B cell (primary cell): ENCODE data around the gene ST6GALNAC2. TPM values are rescaled to one million over a fixed set of nuclear protein-coding genes. Genes with fewer than 3 reads are reported as not detected.

Source experiments
- ATAC-seq: fragments of 200-7000 bp; cut with Tn5 transposase; one replicate; pipeline ENCODE4 v1.10.0; 2021; ENCODE audit warnings: low read depth, mild to moderate bottlenecking, moderate number of reproducible peaks, moderate library complexity
- CTCF ChIA-PET: fragments of 350-600 bp; sonication (Branson Sonifier 250); formaldehyde crosslinking; loops from one replicate; lab custom pipeline; 2021; ENCODE audit warnings: antibody characterized with exemption, inconsistent platforms; lab: Charles Lee
- POLR2A ChIA-PET: fragments of 350-600 bp; sonication (Branson Sonifier 250); formaldehyde crosslinking; loops from one replicate; lab custom pipeline; 2021; ENCODE audit warnings: antibody characterized with exemption; lab: Charles Lee
- DNase-seq: peaks from one replicate; pipeline ENCODE4 v3.0.0; 2013
- H2AFZ ChIP-seq: 2 replicates; pipeline ENCODE4 v1.6.1; 2012; ENCODE audit warnings: mild to moderate bottlenecking, low read depth, low read length; ENCODE audit not compliant: insufficient read depth, poor library complexity, severe bottlenecking
- H3K27ac ChIP-seq, 2 donors: 1 replicate in 1 of 2; 2 replicates in 1 of 2; pipeline ENCODE4 v1.5.1; 2012 to 2013; ENCODE audit warnings: low read length in 2 of 2, mild to moderate bottlenecking in 2 of 2, moderate library complexity in 1 of 2
- H3K27me3 ChIP-seq, 4 experiments: fragments of 200-600 bp in 1 of 4; sonication (generic) in 1 of 4; replicated peaks in 1 of 4; 1 replicate in 2 of 4; 2 replicates in 2 of 4; pipeline versions ENCODE4 v1.6.1 to v1.7.0; 2013 to 2016; ENCODE audit warnings: low read length in 3 of 4, mild to moderate bottlenecking in 2 of 4, mixed read lengths in 1 of 4, moderate library complexity in 1 of 4; ENCODE audit not compliant: insufficient read depth in 4 of 4, control insufficient read depth in 3 of 4; ENCODE audit errors: control extremely low read depth in 1 of 4
- H3K36me3 ChIP-seq, 2 experiments: replicated peaks in 1 of 2; 1 replicate in 1 of 2; 2 replicates in 1 of 2; pipeline versions ENCODE4 v1.6.1 to v1.7.1; 2013; ENCODE audit warnings: low read length in 1 of 2; ENCODE audit not compliant: insufficient read depth in 2 of 2, control insufficient read depth in 1 of 2; ENCODE audit errors: control extremely low read depth in 1 of 2, extremely low read depth in 1 of 2
- H3K4me1 ChIP-seq, 2 donors: fragments of 200-600 bp in 1 of 2; sonication (generic) in 1 of 2; 1 replicate in 1 of 2; 2 replicates in 1 of 2; pipeline versions ENCODE4 v1.5.1 to v1.6.1; 2013 to 2017; ENCODE audit warnings: low read length in 2 of 2; ENCODE audit not compliant: control insufficient read depth in 2 of 2, insufficient read depth in 2 of 2
- H3K4me2 ChIP-seq: replicated peaks from 2 replicates; pipeline ENCODE3; 2012; ENCODE audit warnings: mild to moderate bottlenecking, low read depth, low read length; ENCODE audit not compliant: poor library complexity, severe bottlenecking
- H3K4me3 ChIP-seq, 5 experiments: fragments of 200-600 bp in 1 of 5; sonication (generic) in 1 of 5; 1 replicate in 3 of 5; 2 replicates in 2 of 5; pipeline versions ENCODE4 v1.5.1 to v1.7.0; 2011 to 2016; ENCODE audit warnings: low read length in 4 of 5, mild to moderate bottlenecking in 4 of 5, low read depth in 2 of 5, control low read depth in 1 of 5, moderate library complexity in 1 of 5; ENCODE audit not compliant: insufficient read depth in 1 of 5; ENCODE audit errors: control extremely low read depth in 1 of 5, extremely low read depth in 1 of 5
- H3K79me2 ChIP-seq: fragments of 200-600 bp; sonication (generic); one replicate; pipeline ENCODE4 v1.6.0; 2016; ENCODE audit warnings: low read length; ENCODE audit not compliant: control insufficient read depth, insufficient read depth
- H3K9ac ChIP-seq: fragments of 200-600 bp; sonication (generic); 2 replicates; pipeline ENCODE4 v1.6.1; 2017; ENCODE audit warnings: mild to moderate bottlenecking, low read length, moderate library complexity
- H3K9me3 ChIP-seq, 3 donors: one replicate each; pipeline versions ENCODE4 v1.6.1 to v1.7.1; 2013; ENCODE audit warnings: low read length in 2 of 3; ENCODE audit not compliant: control insufficient read depth in 2 of 3, insufficient read depth in 1 of 3; ENCODE audit errors: control extremely low read depth in 1 of 3
- H4K20me1 ChIP-seq: 2 replicates; pipeline ENCODE4 v1.6.0; 2012; ENCODE audit warnings: mild to moderate bottlenecking, low read length; ENCODE audit not compliant: insufficient read depth, control insufficient read depth, poor library complexity, severe bottlenecking
- H3K27ac Mint-ChIP-seq: one replicate; pipeline ENCODE4 v1.8.0; 2021; ENCODE audit warnings: mixed read lengths
- H3K27me3 Mint-ChIP-seq: one replicate; pipeline ENCODE4 v1.8.0; 2021; ENCODE audit warnings: mixed read lengths
- H3K4me1 Mint-ChIP-seq: one replicate; pipeline ENCODE4 v1.8.0; 2021; ENCODE audit warnings: mixed read lengths
- H3K4me3 Mint-ChIP-seq: one replicate; pipeline ENCODE4 v1.8.0; 2021; ENCODE audit warnings: mixed read lengths
- H3K9me3 Mint-ChIP-seq: one replicate; pipeline ENCODE4 v1.8.0; 2022; ENCODE audit warnings: mixed read lengths; ENCODE audit not compliant: insufficient read depth
- CTCF ChIP-seq: fragments of 200-600 bp; IDR thresholded peaks from one replicate; pipeline ENCODE4 v1.8.0; 2022; ENCODE audit warnings: antibody characterized with exemption, mild to moderate bottlenecking
- EZH2 ChIP-seq: IDR thresholded peaks from 2 replicates; pipeline ENCODE4 v1.6.1; 2012; ENCODE audit warnings: borderline replicate concordance, low read depth, mild to moderate bottlenecking, moderate library complexity, low read length; ENCODE audit not compliant: insufficient read depth, poor library complexity, severe bottlenecking
- WGBS: methylation state at CpG from one replicate; pipeline ENCODE4 v1.1.5; 2013; ENCODE audit warnings: missing lambda C conversion rate; ENCODE audit not compliant: insufficient coverage; 5-methylcytosine and 5-hydroxymethylcytosine counted together
- intact Hi-C: fragments of 100-400 bp; cut with micrococcal nuclease; formaldehyde crosslinking; loops from one replicate; pipeline ENCODE4 v1.10.0; 2022
- polyA plus RNA-seq: library from polyadenylated mRNA; depleted of rRNA; stranded (reverse); fragments of >200 nt; gene quantifications from 2 replicates; pipeline ENCODE4 v1.2.3, GENCODE V29; 2012
- total RNA-seq, 2 donors: library from RNA; stranded (reverse); fragments of 120-200 nt in 1 of 2; gene quantifications; 1 replicate in 1 of 2; 2 replicates in 1 of 2; pipeline versions ENCODE4 v1.2.3 to v1.2.4, GENCODE V29; 2013 to 2022

ST6GALNAC2 gene
- total and polyA plus RNA-seq, 2 donors (not counting 1 experiment from before 2014, with no cell fraction given) = 0.58 to 2.7 TPM

- Histone ChIP-seq H3K79me2 (peaks cover 49% of the 10 kb centered on the region), H3K27me3 (no peaks in the 10 kb centered on the region), H3K4me1 (peaks cover 16 to 37% of the 10 kb centered on the region in 2 donors), H3K4me3 (peak overlapping the region; percentile 76 to 94 (median 88)), H2AFZ (peak overlapping the region; percentile 81), H3K9ac (peak overlapping the region; percentile 79), H3K36me3 (peaks cover 1 to 14% of the 10 kb centered on the region in 2 experiments), H3K9me3 (no peaks in the 10 kb centered on the region), H3K4me2 (peak overlapping the region; percentile 87), H3K27ac (peak overlapping the region; percentile 81 to 98), H4K20me1 (peaks cover 18% of the 10 kb centered on the region)
- ATAC-seq = peak; percentile 34
- TF ChIP-seq CTCF (no peak), EZH2 (no peak)
- peak; percentile 79 for DNase-seq
- CTCF ChIA-PET = interaction anchor here (0.7 to 7.1 kb wide), 19 partner anchors 10 to 253 kb away, joined by 3 to 84 read pairs (median 4); partner anchors contain the start of gene ST6GALNAC2
- Mint-ChIP-seq H3K4me3 (peak overlapping the region; percentile 100), H3K27ac (peak overlapping the region; percentile 97), H3K9me3 (no peaks in the 10 kb centered on the region), H3K4me1 (peaks cover 61% of the 10 kb centered on the region), H3K27me3 (no peaks in the 10 kb centered on the region)
- POLR2A ChIA-PET = interaction anchor here (0.6 to 3.0 kb wide), 13 partner anchors 10 to 292 kb away, joined by 3 to 30 read pairs (median 3); partner anchors contain the start of gene ST6GALNAC2
- intact Hi-C loops = loop anchor here (1.0 to 5.0 kb wide), 5 partner anchors 29 to 155 kb away; partner anchors contain the start of gene MXRA7
- WGBS = 43% methylated on average over 29 of the region's 30 CpGs
Measured at GRCh38 chr17:76556765-76557367, 28.8 kb downstream of the ST6GALNAC2 start.

GRCh38 chr17:76554131-76554530 is 31.5 kb downstream of the ST6GALNAC2 start:
- DNase-seq = no peak
- Histone ChIP-seq H3K9ac (no peak overlapping the region), H3K9me3 (no peaks in the 10 kb centered on the region), H3K79me2 (peaks cover 30% of the 10 kb centered on the region), H3K27ac (no peak overlapping the region), H3K4me1 (peaks cover 15 to 23% of the 10 kb centered on the region in 2 donors), H3K27me3 (no peaks in the 10 kb centered on the region), H3K36me3 (no peaks in the 10 kb centered on the region), H4K20me1 (peaks cover 6% of the 10 kb centered on the region), H3K4me3 (no peak overlapping the region), H2AFZ (no peak overlapping the region), H3K4me2 (no peak overlapping the region)
- POLR2A ChIA-PET = interaction anchor here (0.6 kb wide), 1 partner anchor 699 kb away, joined by 11 read pairs; the partner anchor contains the start of gene WBP2
- Mint-ChIP-seq H3K4me1 (peaks cover 49% of the 10 kb centered on the region), H3K9me3 (no peaks in the 10 kb centered on the region), H3K27me3 (no peaks in the 10 kb centered on the region), H3K4me3 (no peak overlapping the region), H3K27ac (no peak overlapping the region)
- no peak for TF ChIP-seq EZH2
- TF ChIP-seq CTCF = no peak
- CTCF ChIA-PET = interaction anchor here (2.0 kb wide), 1 partner anchor 31 kb away, joined by 10 read pairs; no protein-coding TSS in a partner anchor
- no peak for ATAC-seq
- 72% methylated on average over 5 of the region's 6 CpGs for WGBS
- intact Hi-C loops = no loop called here
